ENCODE data around the gene SUPT6H. TPM values are rescaled to one million over a fixed set of nuclear protein-coding genes. Genes with fewer than 3 reads are reported as not detected.

The SUPT6H gene
- total RNA-seq (2022; extraction: Qiagen RNA extraction), result 63.2 to 74.0 TPM (median 72.8 TPM) in 5 replicates

GRCh38 chr17:28661635-28662526 is at the start of gene SUPT6H, which contains the start of gene SDF2:
Gene SUPT6H, plus strand, starts transcription at chr17:28662205. Its CDS starts 11,197 bp downstream, at chr17:28673402.
Gene SDF2, minus strand, starts transcription at chr17:28661906. Its CDS starts 30 bp downstream, at chr17:28661876.

DNA sequence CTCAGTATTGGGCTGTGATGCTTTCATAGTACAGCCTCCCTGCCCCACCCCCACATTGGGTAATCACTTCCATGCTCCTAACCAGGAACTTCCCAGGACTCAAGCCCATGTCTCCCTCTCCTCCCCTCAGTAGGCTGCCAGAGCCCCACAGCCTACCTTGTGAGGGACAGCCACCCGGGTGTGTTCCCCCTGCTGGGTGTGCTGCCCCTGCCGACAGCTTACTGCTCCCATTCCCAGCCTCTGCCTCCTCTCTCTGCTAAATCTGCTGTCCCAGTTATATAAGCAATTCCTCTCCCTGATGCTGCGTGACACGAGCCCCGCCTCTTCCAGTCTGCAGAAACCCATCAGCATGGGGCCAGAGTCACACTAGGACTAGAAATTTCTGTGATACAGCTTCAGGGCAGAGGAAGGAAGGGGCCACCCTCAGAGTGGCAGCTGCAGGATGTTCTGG is 48.0 kb upstream of the SUPT6H start, which contains the start of gene RSKR:
TSS of gene RSKR (minus strand) at position 255 of the 451 bp plus-strand sequence. CDS start at position 231, 24 bp downstream.

GRCh38 chr17:28644787-28645575 is 17.0 kb upstream of the SUPT6H start, which contains the start of gene BLTP2:
Gene BLTP2, minus strand, starts transcription at chr17:28645158. Its CDS starts 102 bp downstream, at chr17:28645056.

GRCh38 chr17:28711723-28712031 is 49.7 kb downstream of the SUPT6H start, which contains the start of gene PROCA1:
Gene PROCA1, minus strand, starts transcription at chr17:28711888. Its CDS starts 228 bp downstream, at chr17:28711660.

DNA sequence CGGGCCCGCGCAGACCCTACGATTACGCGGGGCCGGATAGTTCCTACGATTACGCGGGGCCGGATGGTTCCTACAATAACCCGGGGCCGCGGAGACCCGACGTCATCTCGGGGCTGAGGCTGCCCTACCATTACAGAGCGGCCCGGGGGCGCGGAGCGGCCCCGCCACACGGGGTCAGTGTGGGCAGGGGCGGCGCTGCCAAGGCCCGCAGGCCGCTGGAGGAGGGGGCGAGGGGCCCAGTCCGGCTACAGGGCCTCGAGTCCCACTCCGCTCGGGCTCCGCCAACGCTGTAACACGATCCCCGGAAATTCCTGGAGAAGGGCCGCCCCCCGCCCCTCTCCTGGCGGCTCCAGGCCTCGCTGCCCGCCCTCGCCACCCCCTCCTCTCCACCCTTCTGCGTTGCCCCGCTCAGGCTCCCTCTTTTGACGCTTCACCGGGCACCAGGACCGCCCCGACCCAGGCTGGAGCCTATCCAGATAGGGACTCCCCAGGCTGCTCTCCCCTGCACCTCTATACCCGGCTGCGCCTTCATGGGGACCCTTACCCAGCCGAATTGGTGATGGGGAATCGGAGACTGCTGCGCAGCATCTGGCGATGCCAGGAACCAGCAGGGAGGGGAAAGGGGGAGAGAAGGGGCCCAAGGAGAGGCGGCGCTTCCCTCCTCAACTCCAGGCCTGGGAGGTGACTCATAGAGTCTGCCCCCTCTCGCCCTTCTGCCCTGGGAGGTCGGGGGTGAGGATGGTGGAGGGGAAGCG is 55.8 kb downstream of the SUPT6H start, which contains the start of gene RAB34:
TSS of gene RAB34 (minus strand) at position 291 of the 755 bp plus-strand sequence. CDS start 602 bp downstream, outside the sequence.

GRCh38 chr17:28726226-28726626 is 64.2 kb downstream of the SUPT6H start, which contains the start of gene TLCD1:
Gene TLCD1, minus strand, starts transcription at chr17:28726233. Its CDS starts 136 bp downstream, at chr17:28726097.

GRCh38 chr17:28728364-28729200 is 66.6 kb downstream of the SUPT6H start, which contains the start of gene NEK8:
Gene NEK8, plus strand, starts transcription at chr17:28728788. Its CDS starts 26 bp downstream, at chr17:28728814.

GRCh38 chr17:28743243-28744103 is 81.5 kb downstream of the SUPT6H start, which contains the start of gene TRAF4:
Gene TRAF4, plus strand, starts transcription at chr17:28744011. Its CDS starts 102 bp downstream, at chr17:28744113.

Other genes starting within 250 kb of the SUPT6H start
- 0.12 to 0.19 TPM (median 0.17 TPM) in 4 of 5 replicates, not detected in the other for gene SLC13A2, start 188.6 kb upstream of the SUPT6H start, total RNA-seq (2022; extraction: Qiagen RNA extraction)
- 0.04 to 0.08 TPM (median 0.06 TPM) in 3 of 5 replicates, not detected in the others for gene FOXN1, start 155.9 kb upstream of the SUPT6H start, total RNA-seq (2022; extraction: Qiagen RNA extraction)
- gene UNC119, start 109.6 kb upstream of the SUPT6H start, total RNA-seq (2022; extraction: Qiagen RNA extraction), result 24.1 to 32.8 TPM (median 30.7 TPM) in 5 replicates
- gene PIGS, start 90.7 kb upstream of the SUPT6H start, total RNA-seq (2022; extraction: Qiagen RNA extraction), result 54.1 to 62.3 TPM (median 59.6 TPM) in 5 replicates
- gene ALDOC, start 85.3 kb upstream of the SUPT6H start, total RNA-seq (2022; extraction: Qiagen RNA extraction), result 1.6 to 2.4 TPM (median 2.1 TPM) in 5 replicates
- gene SPAG5, start 63.2 kb upstream of the SUPT6H start, total RNA-seq (2022; extraction: Qiagen RNA extraction), result 73.4 to 82.5 TPM (median 76.4 TPM) in 5 replicates
- gene RSKR, start 48.0 kb upstream of the SUPT6H start, total RNA-seq (2022; extraction: Qiagen RNA extraction), result 2.5 to 5.1 TPM (median 4.1 TPM) in 5 replicates
- 52.1 to 72.8 TPM (median 58.9 TPM) in 5 replicates for gene BLTP2, start 17.0 kb upstream of the SUPT6H start, total RNA-seq (2022; extraction: Qiagen RNA extraction)
- gene SDF2, start 299 bp upstream of the SUPT6H start, total RNA-seq (2022; extraction: Qiagen RNA extraction), result 76.6 to 84.1 TPM (median 79.5 TPM) in 5 replicates
- gene PROCA1, start 49.7 kb downstream of the SUPT6H start, total RNA-seq (2022; extraction: Qiagen RNA extraction), result 0.94 to 1.5 TPM (median 1.3 TPM) in 5 replicates
- 206 to 245 TPM (median 234 TPM) in 5 replicates for gene RAB34, start 55.7 kb downstream of the SUPT6H start, total RNA-seq (2022; extraction: Qiagen RNA extraction)
- 2,043 to 2,209 TPM (median 2,092 TPM) in 5 replicates for gene RPL23A, start 57.8 kb downstream of the SUPT6H start, total RNA-seq (2022; extraction: Qiagen RNA extraction)
- 34.3 to 51.2 TPM (median 45.0 TPM) in 5 replicates for gene TLCD1, start 64.0 kb downstream of the SUPT6H start, total RNA-seq (2022; extraction: Qiagen RNA extraction)
- 3.1 to 5.0 TPM (median 4.1 TPM) in 5 replicates for gene NEK8, start 66.6 kb downstream of the SUPT6H start, total RNA-seq (2022; extraction: Qiagen RNA extraction)
- 59.0 to 90.5 TPM (median 85.4 TPM) in 5 replicates for gene TRAF4, start 81.8 kb downstream of the SUPT6H start, total RNA-seq (2022; extraction: Qiagen RNA extraction)
- gene FAM222B, start 180.6 kb downstream of the SUPT6H start, total RNA-seq (2022; extraction: Qiagen RNA extraction), result 35.0 to 42.5 TPM (median 38.8 TPM) in 5 replicates
- 69.4 to 88.1 TPM (median 83.9 TPM) in 5 replicates for gene ERAL1, start 192.8 kb downstream of the SUPT6H start, total RNA-seq (2022; extraction: Qiagen RNA extraction)
- 75.7 to 87.8 TPM (median 85.9 TPM) in 5 replicates for gene FLOT2, start 235.5 kb downstream of the SUPT6H start, total RNA-seq (2022; extraction: Qiagen RNA extraction)
- 5.3 to 7.1 TPM (median 6.2 TPM) in 5 replicates for gene DHRS13, start 240.9 kb downstream of the SUPT6H start, total RNA-seq (2022; extraction: Qiagen RNA extraction)